Prostate gland (tissue), 2 donors: ENCODE results near the gene RAB3IL1. TPM values are rescaled to one million over a fixed set of nuclear protein-coding genes. Genes with fewer than 3 reads are reported as not detected.

Experiments
- DNase-seq: peaks from one replicate; pipeline ENCODE4 v3.0.0-alpha.2; 2019; ENCODE audit warnings: low spot score
- H3K27ac ChIP-seq, 2 donors: fragments of 200-600 bp; sonication (generic); 2 replicates each; pipeline ENCODE4 v1.5.1; 2017 to 2019
- H3K27me3 ChIP-seq: fragments of 200-600 bp; sonication (generic); replicated peaks from 2 replicates; pipeline ENCODE4 v1.5.1; 2019; ENCODE audit not compliant: insufficient read depth
- H3K36me3 ChIP-seq, 2 donors: fragments of 200-600 bp; sonication (generic); 1 replicate in 1 of 2; 2 replicates in 1 of 2; pipeline versions ENCODE4 v1.5.1 to v1.8.1; 2017 to 2019
- H3K4me1 ChIP-seq: fragments of 200-600 bp; sonication (generic); replicated peaks from 2 replicates; pipeline ENCODE4 v1.5.1; 2019
- H3K4me3 ChIP-seq, 2 donors: fragments of 200-600 bp; sonication (generic); 2 replicates each; pipeline ENCODE4 v1.5.1; 2017 to 2019
- H3K9me3 ChIP-seq: fragments of 200-600 bp; sonication (generic); 2 replicates; pipeline ENCODE4 v1.5.1; 2017
- POLR2A ChIP-seq: fragments of 450-650 bp; IDR thresholded peaks from one replicate; pipeline ENCODE4 v1.6.1; 2016; ENCODE audit warnings: antibody characterized with exemption, mild to moderate bottlenecking
- POLR2AphosphoS5 ChIP-seq: sonication (generic); formaldehyde crosslinking; IDR thresholded peaks from one replicate; pipeline ENCODE4 v1.6.1; 2017; ENCODE audit warnings: antibody characterized with exemption
- WGBS: methylation state at CpG from one replicate; pipeline ENCODE4 v1.1.5; 2018; 5-methylcytosine and 5-hydroxymethylcytosine counted together
- intact Hi-C: fragments of 100-400 bp; cut with DNase I; formaldehyde crosslinking; loops from one replicate; pipeline ENCODE4 v1.14.2; 2022
- total RNA-seq, 2 donors: library from RNA; depleted of rRNA; stranded (reverse); fragments of >200 nt; gene quantifications; one replicate each; pipeline ENCODE4 v1.1.0, GENCODE V29; 2016
- TF ChIP-seq, protein P1 (sequence below), 4 experiments: fragments of 200-600 bp in 2 of 4; fragments of 450-650 bp in 2 of 4; sonication (generic) in 2 of 4; IDR thresholded peaks; 1 replicate in 3 of 4; 2 replicates in 1 of 4; pipeline ENCODE4 v1.5.1; 2016 to 2019; ENCODE audit warnings: antibody characterized with exemption in 4 of 4, mild to moderate bottlenecking in 2 of 4, moderate library complexity in 2 of 4

The RAB3IL1 gene
- total RNA-seq, 2 donors from 2014 or later, result 3.5 to 53.0 TPM

DNA sequence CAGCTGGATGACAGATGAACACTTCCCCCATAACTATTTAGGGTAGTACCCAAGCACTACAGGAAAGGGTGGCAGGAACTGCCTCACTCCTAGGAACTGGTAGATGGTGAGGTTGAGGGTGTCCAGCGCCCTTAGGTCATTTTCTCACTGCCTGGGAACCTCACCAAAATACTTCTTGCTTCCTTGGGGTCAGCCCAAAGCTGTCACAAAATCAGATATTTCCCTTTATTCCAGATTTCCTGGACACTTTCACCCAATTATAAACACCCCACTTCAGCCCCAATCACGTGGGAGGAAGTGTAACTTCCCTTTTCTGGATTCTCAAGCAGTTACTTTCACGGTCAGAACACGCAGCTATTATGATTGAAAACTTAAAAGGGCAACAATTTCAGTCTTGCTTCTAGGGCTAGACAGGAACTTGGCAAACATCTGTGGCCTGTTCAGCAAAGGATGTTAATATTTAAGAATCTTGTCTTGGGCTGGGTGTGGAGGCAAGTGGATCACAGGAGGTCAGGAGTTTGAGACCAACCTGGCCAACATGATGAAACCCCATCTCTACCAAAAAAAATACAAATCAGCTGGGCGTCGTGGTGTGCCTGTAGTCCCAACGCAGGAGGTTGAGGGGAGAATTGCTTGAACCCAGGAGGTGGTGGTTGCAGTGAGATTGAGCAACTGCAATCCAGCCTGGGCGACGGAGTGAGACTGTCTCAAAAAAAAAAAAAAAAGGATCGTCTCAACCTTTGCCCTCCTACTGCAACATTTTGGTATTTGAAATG lies 46.1 kb upstream of the RAB3IL1 start:
- TF ChIP-seq POLR2A (no peak), POLR2AphosphoS5 (no peak)
- TF ChIP-seq, protein P1, sequence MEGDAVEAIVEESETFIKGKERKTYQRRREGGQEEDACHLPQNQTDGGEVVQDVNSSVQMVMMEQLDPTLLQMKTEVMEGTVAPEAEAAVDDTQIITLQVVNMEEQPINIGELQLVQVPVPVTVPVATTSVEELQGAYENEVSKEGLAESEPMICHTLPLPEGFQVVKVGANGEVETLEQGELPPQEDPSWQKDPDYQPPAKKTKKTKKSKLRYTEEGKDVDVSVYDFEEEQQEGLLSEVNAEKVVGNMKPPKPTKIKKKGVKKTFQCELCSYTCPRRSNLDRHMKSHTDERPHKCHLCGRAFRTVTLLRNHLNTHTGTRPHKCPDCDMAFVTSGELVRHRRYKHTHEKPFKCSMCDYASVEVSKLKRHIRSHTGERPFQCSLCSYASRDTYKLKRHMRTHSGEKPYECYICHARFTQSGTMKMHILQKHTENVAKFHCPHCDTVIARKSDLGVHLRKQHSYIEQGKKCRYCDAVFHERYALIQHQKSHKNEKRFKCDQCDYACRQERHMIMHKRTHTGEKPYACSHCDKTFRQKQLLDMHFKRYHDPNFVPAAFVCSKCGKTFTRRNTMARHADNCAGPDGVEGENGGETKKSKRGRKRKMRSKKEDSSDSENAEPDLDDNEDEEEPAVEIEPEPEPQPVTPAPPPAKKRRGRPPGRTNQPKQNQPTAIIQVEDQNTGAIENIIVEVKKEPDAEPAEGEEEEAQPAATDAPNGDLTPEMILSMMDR (IDR thresholded peaks at IDR 0.05), result no peak
- peak overlapping the region; percentile 24 to 26 for H3K27ac ChIP-seq
- no peaks in the 10 kb centered on the region for H3K9me3 ChIP-seq
- H3K4me3 ChIP-seq, result no peak overlapping the region
- intact Hi-C loops, result no loop called here
- peaks cover 3 to 7% of the 10 kb centered on the region in 2 donors for H3K36me3 ChIP-seq
- no peaks in the 10 kb centered on the region for H3K27me3 ChIP-seq
- WGBS, result 57% methylated on average over 10 of the region's 10 CpGs
- no peak for DNase-seq
- no peaks in the 10 kb centered on the region for H3K4me1 ChIP-seq

DNA sequence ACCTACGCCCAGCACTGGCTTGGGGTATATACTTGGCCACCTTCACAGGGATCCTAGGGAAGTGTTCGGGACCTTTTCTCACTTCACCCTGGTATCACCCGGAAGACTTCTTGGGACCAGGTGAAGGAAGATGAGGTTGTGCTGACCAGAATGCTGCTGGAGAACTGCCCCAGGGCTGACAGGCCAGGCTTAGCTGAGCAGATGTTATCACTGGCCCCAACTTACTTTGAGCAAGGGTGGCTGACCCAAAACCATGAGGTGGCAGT lies 45.6 kb upstream of the RAB3IL1 start:
- intact Hi-C loops, result no loop called here
- Histone ChIP-seq H3K4me1 (no peaks in the 10 kb centered on the region), H3K9me3 (no peaks in the 10 kb centered on the region), H3K4me3 (no peak overlapping the region), H3K27ac (peak overlapping the region; percentile 17 to 24), H3K27me3 (no peaks in the 10 kb centered on the region), H3K36me3 (peaks cover 3 to 7% of the 10 kb centered on the region in 2 donors)
- WGBS, result 90% methylated on average over 3 of the region's 3 CpGs
- TF ChIP-seq POLR2AphosphoS5 (no peak), POLR2A (peak; percentile 5)
- no peak for DNase-seq

DNA sequence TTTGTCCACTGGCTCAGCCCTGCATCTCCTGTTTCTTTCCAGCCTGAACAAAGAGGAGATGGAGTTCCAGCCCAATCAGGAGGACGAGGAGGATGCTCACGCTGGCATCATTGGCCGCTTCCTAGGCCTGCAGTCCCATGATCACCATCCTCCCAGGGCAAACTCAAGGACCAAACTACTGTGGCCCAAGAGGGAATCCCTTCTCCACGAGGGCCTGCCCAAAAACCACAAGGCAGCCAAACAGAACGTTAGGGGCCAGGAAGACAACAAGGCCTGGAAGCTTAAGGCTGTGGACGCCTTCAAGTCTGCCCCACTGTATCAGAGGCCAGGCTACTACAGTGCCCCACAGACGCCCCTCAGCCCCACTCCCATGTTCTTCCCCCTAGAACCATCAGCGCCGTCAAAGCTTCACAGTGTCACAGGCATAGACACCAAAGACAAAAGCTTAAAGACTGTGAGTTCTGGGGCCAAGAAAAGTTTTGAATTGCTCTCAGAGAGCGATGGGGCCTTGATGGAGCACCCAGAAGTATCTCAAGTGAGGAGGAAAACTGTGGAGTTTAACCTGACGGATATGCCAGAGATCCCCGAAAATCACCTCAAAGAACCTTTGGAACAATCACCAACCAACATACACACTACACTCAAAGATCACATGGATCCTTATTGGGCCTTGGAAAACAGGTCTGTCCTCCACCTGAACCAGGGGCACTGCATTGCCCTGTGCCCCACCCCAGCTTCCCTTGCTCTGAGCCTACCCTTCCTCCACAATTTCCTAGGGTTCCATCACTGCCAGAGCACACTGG lies 45.0 kb upstream of the RAB3IL1 start:
- TF ChIP-seq, protein P1 (IDR thresholded peaks at IDR 0.05), result no peak
- TF ChIP-seq POLR2AphosphoS5 (no peak), POLR2A (no peak)
- Histone ChIP-seq H3K27ac (peak overlapping the region; percentile 17 to 24), H3K27me3 (no peaks in the 10 kb centered on the region), H3K4me3 (no peak overlapping the region), H3K36me3 (peaks cover 3 to 7% of the 10 kb centered on the region in 2 donors), H3K4me1 (no peaks in the 10 kb centered on the region), H3K9me3 (no peaks in the 10 kb centered on the region)
- 88% methylated on average over 12 of the region's 12 CpGs for WGBS
- intact Hi-C loops, result no loop called here
- no peak for DNase-seq

GRCh38 chr11:61961570-61962212 lies 44.3 kb upstream of the RAB3IL1 start:
- no peak for DNase-seq
- intact Hi-C loops, result no loop called here
- WGBS, result 87% methylated on average over 8 of the region's 8 CpGs
- Histone ChIP-seq H3K27me3 (no peaks in the 10 kb centered on the region), H3K4me3 (no peak overlapping the region), H3K9me3 (no peaks in the 10 kb centered on the region), H3K36me3 (peaks cover 3 to 7% of the 10 kb centered on the region in 2 donors), H3K27ac (peak overlapping the region in 1 of 2 donors; percentile 6), H3K4me1 (no peaks in the 10 kb centered on the region)
- TF ChIP-seq, protein P1 (IDR thresholded peaks at IDR 0.05), result no peak
- TF ChIP-seq POLR2A (no peak), POLR2AphosphoS5 (peak; percentile 28)

DNA sequence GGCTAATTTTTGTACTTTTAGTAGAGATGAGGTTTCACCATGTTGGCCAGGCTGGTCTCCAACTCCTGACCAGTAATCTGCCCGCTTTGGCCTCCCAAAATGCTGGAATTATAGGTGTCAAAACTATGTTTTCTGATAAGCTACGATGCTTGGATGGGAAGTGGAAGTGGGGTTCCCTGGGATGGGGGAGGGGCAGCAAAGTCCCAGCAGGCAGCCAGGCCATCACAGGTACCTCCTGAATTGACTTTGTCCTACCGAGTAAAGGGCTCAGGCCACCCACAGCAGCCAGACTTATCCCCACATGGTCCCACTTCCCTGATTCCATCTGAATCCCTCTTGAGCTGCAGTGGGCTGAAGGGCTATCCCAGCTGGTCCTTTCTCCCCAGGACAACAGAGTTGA lies 43.2 kb upstream of the RAB3IL1 start:
- no peak for DNase-seq
- peaks cover 3 to 7% of the 10 kb centered on the region in 2 donors for H3K36me3 ChIP-seq
- TF ChIP-seq POLR2AphosphoS5, result no peak
- TF ChIP-seq, protein P1 (IDR thresholded peaks at IDR 0.05), result no peak
- no peak for TF ChIP-seq POLR2A

More for the DNA sequence above, 43.2 kb upstream of the RAB3IL1 start:
- no peak overlapping the region for H3K4me3 ChIP-seq
- H3K9me3 ChIP-seq, result no peaks in the 10 kb centered on the region
- no peaks in the 10 kb centered on the region for H3K27me3 ChIP-seq
- H3K4me1 ChIP-seq, result no peaks in the 10 kb centered on the region
- intact Hi-C loops, result no loop called here
- WGBS, result 85% methylated on average over 3 of the region's 3 CpGs
- peak overlapping the region in 1 of 2 donors; percentile 30 for H3K27ac ChIP-seq
